RKO (cell line): Measurements from ENCODE around the gene NELFA.

ENCODE experiments used
- DNase-seq: peaks from one replicate; pipeline ENCODE4 v3.0.0-alpha.2; 2016; ENCODE audit warnings: low spot score

Gene NELFA

GRCh38 chr4:1933700-1934099, 75.1 kb downstream of the NELFA start:
- DNase-seq, result no peak

GRCh38 chr4:1932736-1933135, 76.0 kb downstream of the NELFA start:
- no peak for DNase-seq
